NCI-H187 treated with DMSO at 0.1 percent for 48 hours (cell line): ENCODE data around the gene C7.
"Not testable (repeated sequence)": the region's sequence is repeated elsewhere in the genome, so short reads cannot be mapped to it uniquely, and the experiment has no call there.

Experiments used
- DNase-seq: peaks from one replicate; lab custom pipeline; 2025; lab: John Stamatoyannopoulos, UW

The C7 gene

GRCh38 chr5:40991168-40991980, 82.1 kb downstream of the C7 start:
- DNase-seq: no peak

DNA sequence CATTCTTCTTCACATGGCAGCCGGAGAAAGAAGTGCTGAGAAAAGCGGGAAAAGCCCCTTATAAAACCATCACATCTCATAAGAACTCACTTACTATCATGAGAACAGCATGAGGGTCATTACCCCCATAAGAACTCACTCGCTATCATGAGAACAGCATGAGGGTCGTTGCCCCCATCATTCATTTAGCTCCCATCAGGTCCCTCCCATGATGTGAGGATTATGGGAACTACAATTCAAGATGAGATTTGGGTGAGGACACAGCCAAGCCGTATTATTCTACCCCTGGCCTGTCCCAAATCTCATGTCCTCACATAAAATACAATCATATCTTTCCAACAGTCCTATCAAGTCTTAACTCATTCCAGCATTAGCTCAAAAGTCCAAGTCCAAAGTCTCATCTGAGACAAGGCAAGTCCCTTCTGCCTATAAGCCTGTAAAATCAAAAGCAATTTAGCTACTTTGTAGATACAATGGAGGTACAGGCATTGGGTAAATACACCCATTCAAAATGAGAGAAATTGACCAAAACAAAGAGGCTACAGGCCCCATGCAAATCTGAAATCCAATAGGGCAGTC, 82.8 kb downstream of the C7 start:
- no peak for DNase-seq

- no peak for DNase-seq
These were observed 86.7 kb downstream of the C7 start for GRCh38 chr5:40995801-40996586.

DNA sequence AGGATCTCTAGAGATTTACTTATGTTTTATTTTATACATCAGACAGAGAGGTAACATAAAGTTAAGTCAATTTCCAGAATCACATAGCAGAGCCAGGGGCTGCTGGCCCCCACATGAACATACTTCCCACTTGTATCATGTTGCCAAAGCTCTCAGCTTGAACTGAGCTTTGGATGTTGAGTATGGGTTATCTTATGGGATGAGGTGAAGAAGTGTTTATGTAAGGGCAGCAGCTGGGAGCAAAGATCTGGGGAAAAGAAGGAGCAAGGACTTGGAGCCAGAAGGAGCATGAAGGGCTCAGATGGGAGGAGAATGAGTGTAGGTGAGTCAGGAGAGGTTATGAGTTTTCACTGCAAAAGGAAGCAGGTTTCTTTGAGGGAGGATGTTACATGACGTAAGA, 89.8 kb downstream of the C7 start:
- DNase-seq: no peak

GRCh38 chr5:40999966-41000365, 90.7 kb downstream of the C7 start:
- DNase-seq: no peak

DNA sequence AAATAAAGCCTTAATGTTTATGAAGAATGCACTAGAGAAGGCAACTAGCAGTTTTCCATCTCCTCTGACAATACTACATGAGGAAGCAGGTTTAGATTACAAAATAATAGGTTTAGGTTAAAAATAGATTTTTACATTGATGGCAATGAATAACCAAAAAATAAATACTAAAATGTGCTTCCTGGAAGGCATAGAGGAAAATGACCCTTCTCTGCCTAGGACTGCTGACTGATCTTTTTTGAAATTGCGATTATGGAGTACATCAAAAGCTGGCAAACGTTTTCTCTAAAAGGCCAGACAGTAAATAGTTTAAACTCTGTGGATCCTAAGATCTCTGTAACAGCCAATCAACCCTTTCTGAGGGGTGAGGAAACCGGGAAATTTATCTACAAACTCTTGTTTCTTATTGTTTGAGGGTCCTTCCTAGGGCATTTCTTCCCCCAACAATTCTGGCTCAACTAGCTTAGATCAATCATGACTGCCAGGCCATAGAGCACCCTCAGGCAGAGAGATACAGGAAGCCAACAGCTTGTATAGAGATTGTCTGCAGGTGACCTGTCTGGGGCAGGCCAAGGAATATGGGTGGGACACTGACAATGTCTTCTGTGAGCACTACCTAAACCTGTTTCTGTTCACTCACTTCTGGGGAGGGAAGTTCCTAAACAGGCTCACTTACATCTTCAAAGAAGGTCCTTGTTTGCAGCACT, 94.5 kb downstream of the C7 start:
- DNase-seq: no peak

- DNase-seq: no peak
These were observed 95.6 kb downstream of the C7 start for GRCh38 chr5:41004931-41005330.

DNA sequence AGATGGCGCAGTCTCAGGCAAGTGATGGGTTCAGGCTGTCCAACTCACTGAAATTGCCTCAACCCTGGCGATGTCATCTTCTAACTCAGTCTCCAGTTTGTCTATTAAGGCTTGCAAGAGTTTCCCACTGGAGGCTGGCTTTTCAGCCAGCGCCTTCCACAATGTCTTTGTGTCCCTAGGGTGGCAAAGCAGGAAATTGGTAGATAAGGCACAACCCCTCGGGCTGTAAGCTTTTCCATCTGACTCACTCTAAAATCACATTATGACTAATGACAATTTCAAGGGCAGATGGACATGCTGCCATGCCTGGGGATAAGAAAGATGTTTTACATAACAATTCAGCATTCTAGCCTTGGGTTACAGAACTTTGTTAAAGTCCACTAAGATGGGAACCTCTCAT, 99.9 kb downstream of the C7 start:
- no peak for DNase-seq

- no peak for DNase-seq
These were observed 101.3 kb downstream of the C7 start for GRCh38 chr5:41010572-41010971.

DNA sequence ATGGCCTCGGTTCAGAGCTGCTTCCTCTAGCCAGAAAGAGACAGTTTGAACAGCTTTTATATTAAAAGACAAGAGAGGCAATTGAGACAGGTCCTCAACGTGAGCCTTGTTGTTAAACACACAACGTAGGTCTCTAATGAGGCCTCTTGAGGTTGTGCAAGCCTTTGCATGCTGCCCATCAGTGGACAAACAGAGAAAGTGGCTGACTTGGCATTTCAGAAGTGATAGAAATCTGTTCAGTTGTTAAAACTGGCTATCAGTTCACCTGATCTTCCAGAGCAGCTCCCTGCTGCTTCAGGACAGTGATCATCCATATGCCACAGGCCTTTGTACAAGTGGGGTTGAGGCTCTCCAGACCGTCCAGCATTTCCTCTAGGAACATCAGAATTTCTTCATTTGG, 103.0 kb downstream of the C7 start:
- no peak for DNase-seq

GRCh38 chr5:41022600-41022999, 113.3 kb downstream of the C7 start:
- not testable (repeated sequence) for DNase-seq
